K562 (cell line): Measurements from ENCODE around the gene PIK3R6. TPM values are rescaled to one million over a fixed set of nuclear protein-coding genes. Genes with fewer than 3 reads are reported as not detected.

Source experiments
- ATF1 ChIP-seq, 2 experiments: fragments of 450-650 bp in 1 of 2; IDR thresholded peaks; 2 replicates each; pipeline ENCODE4 v1.6.1; 2016; ENCODE audit warnings: missing compliant biosample characterization in 1 of 2, missing genetic modification characterization in 1 of 2
- CREBBP ChIP-seq: IDR thresholded peaks from one replicate; pipeline ENCODE4 v1.6.1; 2012; ENCODE audit warnings: low read depth, mild to moderate bottlenecking, control low read depth, inconsistent platforms, low read length
- EGR1 ChIP-seq: fragments of 450-650 bp; conservative IDR thresholded peaks from 2 replicates; pipeline ENCODE4 v1.6.1; 2017; ENCODE audit warnings: mild to moderate bottlenecking
- HNRNPLL ChIP-seq: fragments of 200-400 bp; formaldehyde crosslinking; IDR thresholded peaks from 2 replicates; pipeline ENCODE4 v1.6.1; 2017; ENCODE audit warnings: low read length, low read depth, mild to moderate bottlenecking; ENCODE audit not compliant: poor library complexity, severe bottlenecking
- NCOR1 ChIP-seq: fragments of 450-650 bp; IDR thresholded peaks from 2 replicates; pipeline ENCODE4 v1.6.1; 2016; ENCODE audit warnings: mild to moderate bottlenecking, moderate library complexity
- RFX5 ChIP-seq: IDR thresholded peaks from 2 replicates; pipeline ENCODE4 v1.6.1; 2011; ENCODE audit warnings: low read depth, mild to moderate bottlenecking, improper control_type of control experiment, low read length
- TCF7 ChIP-seq: sonication (generic); IDR thresholded peaks from 2 replicates; pipeline ENCODE4 v1.6.1; 2016; ENCODE audit warnings: antibody characterized with exemption, borderline replicate concordance
- ZC3H8 ChIP-seq: fragments of 450-650 bp; IDR thresholded peaks from 2 replicates; pipeline ENCODE4 v1.6.1; 2017
- ZNF263 ChIP-seq: sonication (generic); formaldehyde crosslinking; IDR thresholded peaks from 2 replicates; pipeline ENCODE4 v1.8.0; 2022; ENCODE audit warnings: mild to moderate bottlenecking, missing genetic modification reagents, borderline replicate concordance
- polyA plus RNA-seq, 8 experiments: library from polyadenylated mRNA; depleted of rRNA in 4 of 8; stranded (reverse) in 5 of 8; unstranded in 3 of 8; fragments of >200 nt; fragmentation: Nextera tagmentation in 2 of 8; fragmentation: Illumina TruSeq in 1 of 8; extraction: Ambion mirVana in 2 of 8; extraction: Trizol in 1 of 8; gene quantifications; 2 replicates each; pipeline versions ENCODE4 v1.2.1 to v1.2.3, GENCODE V29; 2011 to 2014; ENCODE audit warnings: inconsistent platforms in 1 of 8, missing spikeins in 1 of 8
- total RNA-seq, 7 experiments: library from RNA; depleted of rRNA in 6 of 7; stranded (reverse); fragments of >200 nt in 6 of 7; fragmentation: Illumina TruSeq in 2 of 7; extraction: Trizol in 2 of 7; gene quantifications; 2 replicates each; pipeline versions ENCODE4 v1.2.1 to v1.2.3, GENCODE V29; 2011 to 2021; ENCODE audit warnings: low replicate concordance in 1 of 7
- TF ChIP-seq, protein P1 (sequence below): fragments of 450-650 bp; conservative IDR thresholded peaks from 2 replicates; pipeline ENCODE4 v1.6.1; 2016; ENCODE audit warnings: missing genetic modification characterization, low read depth, mild to moderate bottlenecking, missing compliant biosample characterization, moderate library complexity
- TF ChIP-seq, protein P2 (sequence below): fragments of 150-350 bp; conservative IDR thresholded peaks from 2 replicates; pipeline ENCODE4 v1.6.1; 2014; ENCODE audit warnings: low read length
- TF ChIP-seq, protein P3 (sequence below), 2 experiments: fragments of 450-650 bp in 1 of 2; sonication (generic) in 1 of 2; formaldehyde crosslinking in 1 of 2; IDR thresholded peaks; 2 replicates each; pipeline versions ENCODE4 v1.7.1 to v1.9.0; 2016 to 2022; ENCODE audit warnings: inconsistent platforms in 1 of 2, mild to moderate bottlenecking in 1 of 2, missing genetic modification reagents in 1 of 2

The PIK3R6 gene
- total and polyA plus RNA-seq, 9 of the 15 experiments (the other 6 are each of a cell fraction or from before 2014, with no cell fraction given): 0.04 TPM; not detected in 8

- TF ChIP-seq EGR1 (peak; percentile 45; the same call in 1 of the 2 replicates), CREBBP (no peak), TCF7 (no peak), NCOR1 (no peak), ZC3H8 (no peak), RFX5 (no peak), ATF1 (CRISPR knock-in tag; IDR thresholded peaks at IDR 0.05) (no peak), ATF1 (tag; IDR thresholded peaks at IDR 0.05) (no peak), ZNF263 (CRISPR knock-in tag) (peak; percentile 32; the same call in 1 of the 2 replicates), HNRNPLL (no peak)
- TF ChIP-seq, protein P1, sequence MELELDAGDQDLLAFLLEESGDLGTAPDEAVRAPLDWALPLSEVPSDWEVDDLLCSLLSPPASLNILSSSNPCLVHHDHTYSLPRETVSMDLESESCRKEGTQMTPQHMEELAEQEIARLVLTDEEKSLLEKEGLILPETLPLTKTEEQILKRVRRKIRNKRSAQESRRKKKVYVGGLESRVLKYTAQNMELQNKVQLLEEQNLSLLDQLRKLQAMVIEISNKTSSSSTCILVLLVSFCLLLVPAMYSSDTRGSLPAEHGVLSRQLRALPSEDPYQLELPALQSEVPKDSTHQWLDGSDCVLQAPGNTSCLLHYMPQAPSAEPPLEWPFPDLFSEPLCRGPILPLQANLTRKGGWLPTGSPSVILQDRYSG (tag): no peak
- TF ChIP-seq, protein P2, sequence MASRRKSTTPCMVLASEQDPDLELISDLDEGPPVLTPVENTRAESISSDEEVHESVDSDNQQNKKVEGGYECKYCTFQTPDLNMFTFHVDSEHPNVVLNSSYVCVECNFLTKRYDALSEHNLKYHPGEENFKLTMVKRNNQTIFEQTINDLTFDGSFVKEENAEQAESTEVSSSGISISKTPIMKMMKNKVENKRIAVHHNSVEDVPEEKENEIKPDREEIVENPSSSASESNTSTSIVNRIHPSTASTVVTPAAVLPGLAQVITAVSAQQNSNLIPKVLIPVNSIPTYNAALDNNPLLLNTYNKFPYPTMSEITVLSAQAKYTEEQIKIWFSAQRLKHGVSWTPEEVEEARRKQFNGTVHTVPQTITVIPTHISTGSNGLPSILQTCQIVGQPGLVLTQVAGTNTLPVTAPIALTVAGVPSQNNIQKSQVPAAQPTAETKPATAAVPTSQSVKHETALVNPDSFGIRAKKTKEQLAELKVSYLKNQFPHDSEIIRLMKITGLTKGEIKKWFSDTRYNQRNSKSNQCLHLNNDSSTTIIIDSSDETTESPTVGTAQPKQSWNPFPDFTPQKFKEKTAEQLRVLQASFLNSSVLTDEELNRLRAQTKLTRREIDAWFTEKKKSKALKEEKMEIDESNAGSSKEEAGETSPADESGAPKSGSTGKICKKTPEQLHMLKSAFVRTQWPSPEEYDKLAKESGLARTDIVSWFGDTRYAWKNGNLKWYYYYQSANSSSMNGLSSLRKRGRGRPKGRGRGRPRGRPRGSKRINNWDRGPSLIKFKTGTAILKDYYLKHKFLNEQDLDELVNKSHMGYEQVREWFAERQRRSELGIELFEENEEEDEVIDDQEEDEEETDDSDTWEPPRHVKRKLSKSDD: no peak
- TF ChIP-seq, protein P3, sequence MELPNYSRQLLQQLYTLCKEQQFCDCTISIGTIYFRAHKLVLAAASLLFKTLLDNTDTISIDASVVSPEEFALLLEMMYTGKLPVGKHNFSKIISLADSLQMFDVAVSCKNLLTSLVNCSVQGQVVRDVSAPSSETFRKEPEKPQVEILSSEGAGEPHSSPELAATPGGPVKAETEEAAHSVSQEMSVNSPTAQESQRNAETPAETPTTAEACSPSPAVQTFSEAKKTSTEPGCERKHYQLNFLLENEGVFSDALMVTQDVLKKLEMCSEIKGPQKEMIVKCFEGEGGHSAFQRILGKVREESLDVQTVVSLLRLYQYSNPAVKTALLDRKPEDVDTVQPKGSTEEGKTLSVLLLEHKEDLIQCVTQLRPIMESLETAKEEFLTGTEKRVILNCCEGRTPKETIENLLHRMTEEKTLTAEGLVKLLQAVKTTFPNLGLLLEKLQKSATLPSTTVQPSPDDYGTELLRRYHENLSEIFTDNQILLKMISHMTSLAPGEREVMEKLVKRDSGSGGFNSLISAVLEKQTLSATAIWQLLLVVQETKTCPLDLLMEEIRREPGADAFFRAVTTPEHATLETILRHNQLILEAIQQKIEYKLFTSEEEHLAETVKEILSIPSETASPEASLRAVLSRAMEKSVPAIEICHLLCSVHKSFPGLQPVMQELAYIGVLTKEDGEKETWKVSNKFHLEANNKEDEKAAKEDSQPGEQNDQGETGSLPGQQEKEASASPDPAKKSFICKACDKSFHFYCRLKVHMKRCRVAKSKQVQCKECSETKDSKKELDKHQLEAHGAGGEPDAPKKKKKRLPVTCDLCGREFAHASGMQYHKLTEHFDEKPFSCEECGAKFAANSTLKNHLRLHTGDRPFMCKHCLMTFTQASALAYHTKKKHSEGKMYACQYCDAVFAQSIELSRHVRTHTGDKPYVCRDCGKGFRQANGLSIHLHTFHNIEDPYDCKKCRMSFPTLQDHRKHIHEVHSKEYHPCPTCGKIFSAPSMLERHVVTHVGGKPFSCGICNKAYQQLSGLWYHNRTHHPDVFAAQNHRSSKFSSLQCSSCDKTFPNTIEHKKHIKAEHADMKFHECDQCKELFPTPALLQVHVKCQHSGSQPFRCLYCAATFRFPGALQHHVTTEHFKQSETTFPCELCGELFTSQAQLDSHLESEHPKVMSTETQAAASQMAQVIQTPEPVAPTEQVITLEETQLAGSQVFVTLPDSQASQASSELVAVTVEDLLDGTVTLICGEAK (IDR thresholded peaks at IDR 0.05): no peak
- TF ChIP-seq, protein P3 (CRISPR knock-in tag; IDR thresholded peaks at IDR 0.05): no peak
These were observed 8.3 kb downstream of the PIK3R6 start (continued) for GRCh38 chr17:8859027-8859803.
